CD4-positive, alpha-beta T cell treated with Interleukin-17A for 1 hour (primary cell): Measurements from ENCODE around the gene LRP1B.
"Not testable (repeated sequence)": the region's sequence is repeated elsewhere in the genome, so short reads cannot be mapped to it uniquely, and the experiment has no call there.

Experiments used
- DNase-seq: peaks from one replicate; pipeline ENCODE4 v3.0.0-alpha.2; 2020

Gene LRP1B

GRCh38 chr2:141201016-141201565 lies 929.7 kb downstream of the LRP1B start:
- no peak for DNase-seq

- no peak for DNase-seq
Observed at GRCh38 chr2:141200191-141200590, 930.6 kb downstream of the LRP1B start.

GRCh38 chr2:141199711-141200110 lies 931.1 kb downstream of the LRP1B start:
- no peak for DNase-seq

GRCh38 chr2:141195087-141195486 lies 935.7 kb downstream of the LRP1B start:
- DNase-seq, result no peak

- no peak for DNase-seq
Observed at GRCh38 chr2:141187075-141187439, 943.8 kb downstream of the LRP1B start.

- no peak for DNase-seq
Observed at GRCh38 chr2:141186413-141187074, 944.3 kb downstream of the LRP1B start.

GRCh38 chr2:141182246-141182645 lies 948.6 kb downstream of the LRP1B start:
- DNase-seq, result no peak

GRCh38 chr2:141169117-141169516 lies 961.7 kb downstream of the LRP1B start:
- DNase-seq, result not testable (repeated sequence)

- no peak for DNase-seq
Observed at GRCh38 chr2:141162314-141162713, 968.5 kb downstream of the LRP1B start.

- no peak for DNase-seq
Observed at GRCh38 chr2:141151611-141152286, 979.1 kb downstream of the LRP1B start.

- DNase-seq, result no peak
Observed at GRCh38 chr2:141142025-141142424, 988.8 kb downstream of the LRP1B start.

- DNase-seq, result no peak
Observed at GRCh38 chr2:141137122-141137693, 993.6 kb downstream of the LRP1B start.

- DNase-seq, result no peak
Observed at GRCh38 chr2:141133883-141134282, 996.9 kb downstream of the LRP1B start.

GRCh38 chr2:141125432-141125831 lies 1005.4 kb downstream of the LRP1B start:
- no peak for DNase-seq

GRCh38 chr2:141118836-141119235 lies 1012.0 kb downstream of the LRP1B start:
- DNase-seq, result no peak

GRCh38 chr2:141113301-141113700 lies 1017.5 kb downstream of the LRP1B start:
- DNase-seq, result no peak

GRCh38 chr2:141109633-141110032 lies 1021.2 kb downstream of the LRP1B start:
- DNase-seq, result no peak

- no peak for DNase-seq
Observed at GRCh38 chr2:141105763-141106162, 1025.1 kb downstream of the LRP1B start.

- no peak for DNase-seq
Observed at GRCh38 chr2:141103216-141103615, 1027.6 kb downstream of the LRP1B start.

GRCh38 chr2:141079231-141079630 lies 1051.6 kb downstream of the LRP1B start:
- no peak for DNase-seq

GRCh38 chr2:141075753-141076152 lies 1055.1 kb downstream of the LRP1B start:
- DNase-seq, result no peak

- no peak for DNase-seq
Observed at GRCh38 chr2:141068053-141068682, 1062.6 kb downstream of the LRP1B start.

GRCh38 chr2:141065042-141065441 lies 1065.8 kb downstream of the LRP1B start:
- no peak for DNase-seq

GRCh38 chr2:141063406-141063805 lies 1067.4 kb downstream of the LRP1B start:
- no peak for DNase-seq
